Glutamatergic neuron (in vitro differentiated cells): ENCODE results near the gene RBMS1. TPM values are rescaled to one million over a fixed set of nuclear protein-coding genes. Genes with fewer than 3 reads are reported as not detected.

Source experiments
- DNase-seq: peaks from one replicate; pipeline ENCODE4 v3.0.0; 2022
- H3K27ac Mint-ChIP-seq: one replicate; pipeline ENCODE4 v1.8.0; 2020; ENCODE audit warnings: mild to moderate bottlenecking, mixed read lengths, inconsistent platforms; ENCODE audit not compliant: unreplicated experiment
- H3K27me3 Mint-ChIP-seq: one replicate; pipeline ENCODE4 v1.8.0; 2020; ENCODE audit warnings: mild to moderate bottlenecking, moderate library complexity, mixed read lengths, inconsistent platforms; ENCODE audit not compliant: unreplicated experiment
- H3K36me3 Mint-ChIP-seq: one replicate; pipeline ENCODE4 v1.8.0; 2020; ENCODE audit warnings: mild to moderate bottlenecking, mixed read lengths, inconsistent platforms; ENCODE audit not compliant: unreplicated experiment
- H3K4me1 Mint-ChIP-seq: one replicate; pipeline ENCODE4 v1.8.0; 2020; ENCODE audit warnings: mild to moderate bottlenecking, low read depth, mixed read lengths, inconsistent platforms; ENCODE audit not compliant: unreplicated experiment
- H3K4me3 Mint-ChIP-seq: one replicate; pipeline ENCODE4 v1.8.0; 2020; ENCODE audit warnings: mild to moderate bottlenecking, mixed read lengths, inconsistent platforms; ENCODE audit not compliant: unreplicated experiment
- H3K9me3 Mint-ChIP-seq: one replicate; pipeline ENCODE4 v1.8.0; 2020; ENCODE audit warnings: mild to moderate bottlenecking, moderate library complexity, mixed read lengths, inconsistent platforms; ENCODE audit not compliant: unreplicated experiment
- CTCF ChIP-seq: fragments of 200-600 bp; sonication (generic); IDR thresholded peaks from one replicate; pipeline ENCODE4 v1.5.0; 2021; ENCODE audit not compliant: partially characterized antibody, unreplicated experiment
- total RNA-seq: library from RNA; stranded (reverse); fragmentation: NEBNext Ultra II Directional; extraction: Animal tissue kit (Norgen Biotek cat#: 25700); gene quantifications from one replicate; pipeline ENCODE4 v1.2.1, GENCODE V29; 2021; ENCODE audit not compliant: unreplicated experiment

Gene RBMS1
- total RNA-seq, 1 donor from 2014 or later, result 142 TPM

GRCh38 chr2:160308476-160308875, 185.1 kb downstream of the RBMS1 start:
- no peak for DNase-seq

GRCh38 chr2:160306985-160307384, 186.6 kb downstream of the RBMS1 start:
- Mint-ChIP-seq H3K27me3 (peaks cover 9% of the 10 kb centered on the region), H3K4me3 (no peak overlapping the region), H3K36me3 (peaks cover 5% of the 10 kb centered on the region), H3K9me3 (peaks cover 4% of the 10 kb centered on the region), H3K27ac (no peak overlapping the region), H3K4me1 (peaks cover 15% of the 10 kb centered on the region)
- no peak for TF ChIP-seq CTCF
- DNase-seq, result no peak

More at GRCh38 chr2:160308476-160308875, 185.1 kb downstream of the RBMS1 start:
- Mint-ChIP-seq H3K9me3 (peaks cover 4% of the 10 kb centered on the region), H3K4me1 (peaks cover 22% of the 10 kb centered on the region), H3K36me3 (peaks cover 5% of the 10 kb centered on the region), H3K27ac (no peak overlapping the region), H3K27me3 (peaks cover 14% of the 10 kb centered on the region), H3K4me3 (no peak overlapping the region)
- no peak for TF ChIP-seq CTCF

- Mint-ChIP-seq H3K4me1 (peaks cover 15% of the 10 kb centered on the region), H3K9me3 (peaks cover 4% of the 10 kb centered on the region), H3K4me3 (no peak overlapping the region), H3K36me3 (peaks cover 5% of the 10 kb centered on the region), H3K27ac (no peak overlapping the region), H3K27me3 (peaks cover 9% of the 10 kb centered on the region)
- no peak for DNase-seq
- TF ChIP-seq CTCF, result no peak
Observed at GRCh38 chr2:160305081-160305750, 188.4 kb downstream of the RBMS1 start.

- Mint-ChIP-seq H3K27ac (no peak overlapping the region), H3K4me3 (no peak overlapping the region), H3K9me3 (peaks cover 4% of the 10 kb centered on the region), H3K27me3 (peaks cover 5% of the 10 kb centered on the region), H3K4me1 (peaks cover 9% of the 10 kb centered on the region), H3K36me3 (peaks cover 10% of the 10 kb centered on the region)
- DNase-seq, result no peak
- no peak for TF ChIP-seq CTCF
Observed at GRCh38 chr2:160303527-160303926, 190.1 kb downstream of the RBMS1 start.

- Mint-ChIP-seq H3K36me3 (peaks cover 14% of the 10 kb centered on the region), H3K27me3 (peaks cover 6% of the 10 kb centered on the region), H3K4me3 (no peak overlapping the region), H3K4me1 (peaks cover 9% of the 10 kb centered on the region), H3K9me3 (peaks cover 4% of the 10 kb centered on the region), H3K27ac (no peak overlapping the region)
- DNase-seq, result no peak
- no peak for TF ChIP-seq CTCF
Observed at GRCh38 chr2:160303076-160303475, 190.5 kb downstream of the RBMS1 start.
